Ureter (tissue), 1 donor: ENCODE results near the gene TSPAN33. TPM values are rescaled to one million over a fixed set of nuclear protein-coding genes. Genes with fewer than 3 reads are reported as not detected.
"Not testable (repeated sequence)": the region's sequence is repeated elsewhere in the genome, so short reads cannot be mapped to it uniquely, and the experiment has no call there.

Experiments
- DNase-seq: peaks from one replicate; pipeline ENCODE4 v3.0.0-alpha.2; 2020; ENCODE audit warnings: low spot score
- total RNA-seq: library from RNA; stranded (reverse); gene quantifications from one replicate; pipeline ENCODE4 v1.2.4, GENCODE V29; 2023
- donor health status: DM: yes; HTN: yes; CAD: no.

The TSPAN33 gene
- 11.1 TPM for total RNA-seq

- DNase-seq, result peak; percentile 76
These were observed at the start of gene TSPAN33 for GRCh38 chr7:129144095-129144833. Gene TSPAN33, plus strand, starts transcription at chr7:129144707. Its CDS starts 274 bp downstream, at chr7:129144981.

DNA sequence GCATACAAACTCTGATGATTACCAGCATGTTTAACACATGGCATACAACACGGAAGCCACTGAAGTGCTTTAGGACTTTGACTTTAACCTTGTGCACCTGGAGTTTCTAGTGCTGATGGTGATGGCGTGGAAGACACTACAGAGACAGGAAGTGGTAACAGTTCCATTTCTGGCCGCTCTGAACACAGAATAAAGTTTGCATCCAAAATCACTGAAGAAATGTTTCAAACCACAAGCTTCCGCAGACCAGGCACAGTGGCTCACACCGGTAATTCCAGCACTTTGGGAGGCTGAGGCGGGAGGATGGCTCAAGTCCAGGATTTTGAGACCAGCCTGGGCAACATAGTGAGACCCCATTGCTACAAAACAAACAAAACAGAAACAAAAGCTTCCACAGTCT, 49.2 kb upstream of the TSPAN33 start:
- DNase-seq, result no peak

- no peak for DNase-seq
These were observed 46.0 kb upstream of the TSPAN33 start for GRCh38 chr7:129098409-129099084.

GRCh38 chr7:129100827-129101166, 43.7 kb upstream of the TSPAN33 start:
- DNase-seq, result no peak

GRCh38 chr7:129101746-129102145, 42.8 kb upstream of the TSPAN33 start:
- DNase-seq, result no peak

DNA sequence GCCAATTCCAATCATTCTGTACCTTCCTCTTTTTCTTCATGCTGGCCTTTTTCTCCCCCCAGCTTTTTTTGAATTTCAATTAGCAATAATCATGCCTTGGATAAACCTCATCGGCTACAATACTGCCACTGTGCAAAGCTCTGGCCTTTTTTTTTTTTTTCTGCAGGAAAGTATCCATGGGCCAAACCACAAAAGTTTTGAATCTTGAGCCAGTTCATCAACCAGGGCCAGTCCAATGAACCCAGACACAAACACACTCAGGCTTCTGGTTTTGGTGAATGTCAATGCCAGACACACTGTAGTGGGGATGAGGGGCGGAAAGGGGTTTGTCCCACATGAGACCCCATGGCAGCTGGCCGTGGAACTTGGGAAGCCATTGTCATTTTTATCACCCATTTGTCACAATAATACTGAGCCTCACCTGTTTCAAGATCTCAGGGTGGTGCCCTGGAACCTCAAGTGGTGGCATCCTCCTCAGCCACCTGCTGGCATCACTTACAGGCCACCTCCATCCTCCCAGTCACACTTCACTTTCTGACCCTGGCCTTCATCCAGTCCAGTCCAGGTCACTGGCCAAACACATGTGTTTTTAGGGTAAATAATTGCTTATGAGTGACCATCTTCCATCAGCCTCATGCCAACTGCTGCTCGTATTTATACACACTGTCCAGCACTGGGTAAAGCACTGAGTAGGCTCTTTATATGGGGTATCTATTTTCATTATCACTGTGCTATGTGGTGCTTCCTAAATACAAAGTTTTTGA, 40.8 kb upstream of the TSPAN33 start:
- no peak for DNase-seq

GRCh38 chr7:129108581-129108980, 35.9 kb upstream of the TSPAN33 start:
- DNase-seq, result no peak

- DNase-seq, result no peak
These were observed 34.1 kb upstream of the TSPAN33 start for GRCh38 chr7:129110258-129110981.

- DNase-seq, result no peak
These were observed 33.5 kb upstream of the TSPAN33 start for GRCh38 chr7:129110982-129111376.

DNA sequence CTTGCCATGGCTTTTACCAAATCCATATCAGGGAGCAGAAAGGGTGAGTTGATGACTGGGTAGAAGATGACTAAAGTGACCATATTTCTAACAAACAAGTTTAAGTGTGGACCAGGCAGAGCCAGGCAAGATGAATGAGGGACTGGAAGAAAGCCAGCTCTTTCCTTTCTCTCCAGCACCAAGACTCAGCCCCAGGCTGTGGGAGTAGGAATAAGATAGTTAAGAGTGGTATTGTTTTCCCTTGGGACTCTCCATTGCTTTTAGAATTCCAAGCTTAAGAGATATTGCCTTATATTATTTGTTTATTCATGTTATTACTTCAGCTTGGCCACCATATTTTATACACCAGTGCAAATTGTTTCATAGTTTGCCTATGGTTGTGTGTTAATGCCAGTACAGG, 28.8 kb upstream of the TSPAN33 start:
- DNase-seq, result no peak

GRCh38 chr7:129118182-129118581, 26.3 kb upstream of the TSPAN33 start:
- DNase-seq, result no peak

GRCh38 chr7:129118976-129119375, 25.5 kb upstream of the TSPAN33 start:
- DNase-seq, result no peak

DNA sequence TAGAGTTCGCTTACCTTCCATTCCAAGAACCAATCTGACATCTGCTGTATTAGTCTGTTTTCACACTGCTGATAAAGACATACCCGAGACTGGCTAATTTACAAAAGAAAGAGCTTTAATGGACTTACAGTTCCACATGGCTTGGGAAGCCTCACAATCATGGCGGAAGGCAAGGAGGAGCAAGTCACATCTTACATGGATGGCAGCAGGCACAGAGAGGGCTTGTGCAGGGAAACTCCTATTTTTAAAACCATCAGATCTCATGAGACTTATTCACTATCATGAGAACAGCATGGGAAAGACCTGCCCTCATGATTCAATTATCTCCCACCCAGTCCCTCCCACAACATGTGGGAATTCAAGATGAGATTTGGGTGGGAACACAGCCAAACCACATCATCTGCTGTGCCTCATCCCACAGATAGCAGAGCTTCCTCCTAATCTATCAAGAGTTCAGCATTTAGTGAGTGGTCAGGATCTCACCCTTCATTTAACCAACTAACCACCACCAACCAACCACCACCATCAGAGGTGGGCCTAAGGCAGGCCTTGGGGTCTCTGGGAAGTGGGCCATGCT, 22.9 kb upstream of the TSPAN33 start:
- not testable (repeated sequence) for DNase-seq

DNA sequence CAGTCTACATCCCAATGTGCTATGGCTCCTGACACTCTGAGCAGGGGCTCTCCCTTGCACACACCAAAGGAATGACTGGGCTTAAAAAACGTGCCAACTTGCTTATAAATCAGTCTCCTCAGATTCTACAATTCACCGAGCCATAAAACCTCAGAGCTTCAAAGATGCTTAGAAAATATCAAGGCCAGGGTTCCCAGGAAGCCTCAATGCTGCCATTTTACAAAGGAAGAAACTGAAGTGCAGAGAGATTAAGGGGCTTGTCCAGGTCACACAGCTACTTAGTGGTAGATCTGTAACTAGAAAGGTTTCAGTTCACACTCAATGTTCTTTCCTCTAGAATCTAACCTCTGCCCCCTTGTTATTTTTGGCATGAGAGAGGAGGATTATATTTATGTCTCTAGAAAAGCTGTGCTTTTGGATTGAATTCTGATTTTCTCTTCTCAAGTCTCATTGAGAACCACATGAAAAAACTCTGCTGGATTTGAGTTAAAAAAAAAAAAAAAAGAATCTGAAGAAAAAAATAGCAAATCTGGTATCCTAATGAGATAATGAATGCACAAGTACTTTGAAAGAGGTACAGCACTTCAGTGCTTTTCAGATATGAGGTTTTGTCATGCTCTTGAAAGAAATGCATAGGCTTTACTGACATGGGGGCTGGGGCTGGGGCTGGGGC, 22.3 kb upstream of the TSPAN33 start:
- DNase-seq, result no peak

- DNase-seq, result no peak
These were observed 21.6 kb upstream of the TSPAN33 start for GRCh38 chr7:129122751-129123509.

DNA sequence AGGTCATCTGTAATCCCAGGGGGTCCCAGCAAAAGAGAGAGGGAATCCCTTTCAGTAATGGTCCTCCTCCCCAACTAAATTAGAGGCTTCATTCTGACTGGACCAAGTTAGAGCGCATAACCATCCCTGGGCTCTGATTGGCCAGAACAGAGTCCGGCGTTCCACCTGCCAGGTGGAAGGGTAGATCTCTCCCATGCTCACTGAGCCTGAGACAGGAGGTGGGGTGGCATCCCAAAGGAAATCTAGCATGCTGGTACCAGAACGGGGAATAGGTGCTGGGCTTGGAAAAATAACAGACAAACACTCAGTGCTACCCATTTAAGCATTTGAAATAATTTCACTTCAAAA, 21.0 kb upstream of the TSPAN33 start:
- DNase-seq, result no peak

GRCh38 chr7:129126314-129126713, 18.2 kb upstream of the TSPAN33 start:
- DNase-seq, result no peak

GRCh38 chr7:129127154-129127553, 17.4 kb upstream of the TSPAN33 start:
- no peak for DNase-seq

GRCh38 chr7:129127601-129128000, 16.9 kb upstream of the TSPAN33 start:
- no peak for DNase-seq

GRCh38 chr7:129134356-129134987, 10.0 kb upstream of the TSPAN33 start:
- DNase-seq, result no peak
